ENCODE results near the gene FPR2.

GRCh38 chr19:51726049-51726448 is 34.9 kb upstream of the FPR2 start:
- no peak for TF ChIP-seq EZH2 (conservative IDR thresholded peaks at IDR 0.05; ENCODE audit: low read depth, low read length)
- no peak for TF ChIP-seq CTCF (CRISPR knock-in tag; IDR thresholded peaks at IDR 0.05)
- no peak for TF ChIP-seq SIN3A (IDR thresholded peaks at IDR 0.05; ENCODE audit: borderline replicate concordance, low read depth, low read length)
- no peak for TF ChIP-seq CCDC6 (CRISPR knock-in tag; IDR thresholded peaks at IDR 0.05)
- TF ChIP-seq HCFC1 (IDR thresholded peaks at IDR 0.05; ENCODE audit: low read depth, low read length): no peak
- no peak for TF ChIP-seq ZNF207 (IDR thresholded peaks at IDR 0.05; ENCODE audit: borderline replicate concordance)
- TF ChIP-seq ZBTB43 (CRISPR knock-in tag; conservative IDR thresholded peaks at IDR 0.05): no peak
- no peak for TF ChIP-seq POLR2A (IDR thresholded peaks at IDR 0.05; ENCODE audit: insufficient read depth in 1 of 2, low read depth in 2 of 2, low read length in 2 of 2)
- no peak for TF ChIP-seq HOXA3 (CRISPR knock-in tag; IDR thresholded peaks at IDR 0.05)
- no peak for TF ChIP-seq ZBTB49 (CRISPR knock-in tag; IDR thresholded peaks at IDR 0.05; ENCODE audit: borderline replicate concordance)
- TF ChIP-seq ZNF282 (IDR thresholded peaks at IDR 0.05; ENCODE audit: partially characterized antibody): no peak
- TF ChIP-seq KLF6 (CRISPR knock-in tag; IDR thresholded peaks at IDR 0.05): no peak
- TF ChIP-seq ZNF615 (CRISPR knock-in tag; IDR thresholded peaks at IDR 0.05; ENCODE audit: borderline replicate concordance): no peak

Data from HepG2 (cell line).